NB4 (cell line): Measurements from ENCODE around the gene BRF1.
A peak's percentile ranks its signal among the peaks of the same experiment; 100 is the strongest.

Experiments
- DNase-seq: peaks from one replicate; pipeline ENCODE4 v3.0.0; 2010; ENCODE audit warnings: low read depth
- H3K4me3 ChIP-seq: one replicate; pipeline ENCODE4 v1.5.1; 2011; ENCODE audit warnings: mild to moderate bottlenecking, low read depth, low read length, moderate library complexity
- MYC ChIP-seq: IDR thresholded peaks from 2 replicates; pipeline ENCODE4 v1.6.1; 2011; ENCODE audit warnings: low read depth, low read length
- POLR2A ChIP-seq: IDR thresholded peaks from 2 replicates; pipeline ENCODE4 v1.6.1; 2011; ENCODE audit warnings: mild to moderate bottlenecking; ENCODE audit not compliant: insufficient read length; ENCODE audit errors: extremely low read depth
- TF ChIP-seq, protein P1 (sequence below): IDR thresholded peaks from one replicate; pipeline ENCODE4 v1.5.1; 2012; ENCODE audit warnings: low read depth, low read length
- TF ChIP-seq, protein P2 (sequence below): IDR thresholded peaks from 2 replicates; pipeline ENCODE4 v1.6.1; 2011; ENCODE audit warnings: low read depth, low read length

Gene BRF1

DNA sequence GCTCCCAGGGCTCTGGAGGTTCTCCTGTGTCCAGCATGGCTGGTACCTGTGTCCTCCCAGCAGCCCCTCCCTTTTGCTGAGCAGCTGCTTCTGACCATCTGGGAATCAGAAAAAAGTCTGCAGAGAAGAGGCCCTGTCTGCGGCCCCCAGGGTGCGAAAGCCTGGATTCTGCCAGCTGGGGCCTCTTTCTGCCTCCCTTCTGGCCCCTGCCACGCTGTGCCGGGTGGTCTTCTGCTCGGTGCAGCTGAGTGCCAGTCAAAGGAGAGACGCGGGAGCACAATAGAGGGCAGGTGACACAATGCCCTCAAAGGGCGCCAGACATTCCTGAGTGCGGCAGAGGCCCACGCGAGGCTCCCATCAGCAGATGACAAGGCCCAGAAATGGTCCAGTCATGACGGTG, 39.8 kb downstream of the BRF1 start:
- no peak overlapping the region for H3K4me3 ChIP-seq
- TF ChIP-seq MYC (no peak), POLR2A (no peak)
- TF ChIP-seq, protein P1, sequence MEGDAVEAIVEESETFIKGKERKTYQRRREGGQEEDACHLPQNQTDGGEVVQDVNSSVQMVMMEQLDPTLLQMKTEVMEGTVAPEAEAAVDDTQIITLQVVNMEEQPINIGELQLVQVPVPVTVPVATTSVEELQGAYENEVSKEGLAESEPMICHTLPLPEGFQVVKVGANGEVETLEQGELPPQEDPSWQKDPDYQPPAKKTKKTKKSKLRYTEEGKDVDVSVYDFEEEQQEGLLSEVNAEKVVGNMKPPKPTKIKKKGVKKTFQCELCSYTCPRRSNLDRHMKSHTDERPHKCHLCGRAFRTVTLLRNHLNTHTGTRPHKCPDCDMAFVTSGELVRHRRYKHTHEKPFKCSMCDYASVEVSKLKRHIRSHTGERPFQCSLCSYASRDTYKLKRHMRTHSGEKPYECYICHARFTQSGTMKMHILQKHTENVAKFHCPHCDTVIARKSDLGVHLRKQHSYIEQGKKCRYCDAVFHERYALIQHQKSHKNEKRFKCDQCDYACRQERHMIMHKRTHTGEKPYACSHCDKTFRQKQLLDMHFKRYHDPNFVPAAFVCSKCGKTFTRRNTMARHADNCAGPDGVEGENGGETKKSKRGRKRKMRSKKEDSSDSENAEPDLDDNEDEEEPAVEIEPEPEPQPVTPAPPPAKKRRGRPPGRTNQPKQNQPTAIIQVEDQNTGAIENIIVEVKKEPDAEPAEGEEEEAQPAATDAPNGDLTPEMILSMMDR = no peak
- TF ChIP-seq, protein P2, sequence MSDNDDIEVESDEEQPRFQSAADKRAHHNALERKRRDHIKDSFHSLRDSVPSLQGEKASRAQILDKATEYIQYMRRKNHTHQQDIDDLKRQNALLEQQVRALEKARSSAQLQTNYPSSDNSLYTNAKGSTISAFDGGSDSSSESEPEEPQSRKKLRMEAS = no peak
- no peak for DNase-seq

DNA sequence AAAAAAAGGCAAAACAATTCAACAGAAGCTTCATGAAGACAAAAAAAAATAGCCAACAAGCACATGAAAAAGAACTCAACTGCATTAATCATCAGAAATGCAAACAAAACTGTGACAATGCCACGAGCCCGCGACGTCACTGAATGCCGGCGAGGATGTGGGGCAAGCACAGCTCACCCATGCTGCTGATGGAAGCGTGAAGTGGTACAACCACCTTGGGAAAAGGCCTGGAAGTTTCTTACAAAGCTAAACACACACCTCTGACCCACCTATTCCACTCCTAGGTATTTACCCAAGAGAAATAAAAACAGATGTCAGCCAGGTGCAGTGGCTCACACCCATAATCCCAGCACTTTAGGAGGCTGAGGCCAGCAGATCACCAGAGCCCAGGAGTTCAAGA, 42.0 kb downstream of the BRF1 start:
- DNase-seq = no peak
- TF ChIP-seq, protein P2 = no peak
- no peak for TF ChIP-seq MYC
- TF ChIP-seq, protein P1 = no peak
- no peak for TF ChIP-seq POLR2A

DNA sequence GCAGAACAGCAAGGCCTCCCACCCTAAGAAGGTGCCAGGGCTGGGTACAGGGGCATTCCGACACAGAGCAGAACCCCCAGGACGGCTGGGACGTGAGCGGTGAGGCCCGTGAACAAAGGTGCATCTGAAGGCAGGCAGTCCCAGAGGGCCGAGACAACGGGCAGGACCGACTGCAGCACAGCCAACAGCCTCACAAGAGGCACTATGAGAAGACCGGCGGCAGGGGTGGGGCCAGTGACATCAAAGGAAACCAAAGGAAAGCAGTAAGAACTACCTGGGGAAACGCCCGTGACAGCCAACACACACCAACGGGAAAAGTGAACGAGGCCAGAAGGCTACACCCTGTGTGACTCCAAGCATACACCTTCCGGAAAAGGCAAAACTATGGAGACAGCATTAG, 43.3 kb downstream of the BRF1 start:
- TF ChIP-seq MYC (no peak), POLR2A (no peak)
- TF ChIP-seq, protein P2 = no peak
- TF ChIP-seq, protein P1 = no peak
- H3K4me3 ChIP-seq = no peak overlapping the region
- DNase-seq = no peak

More for the DNA sequence above, 42.0 kb downstream of the BRF1 start:
- no peak overlapping the region for H3K4me3 ChIP-seq

DNA sequence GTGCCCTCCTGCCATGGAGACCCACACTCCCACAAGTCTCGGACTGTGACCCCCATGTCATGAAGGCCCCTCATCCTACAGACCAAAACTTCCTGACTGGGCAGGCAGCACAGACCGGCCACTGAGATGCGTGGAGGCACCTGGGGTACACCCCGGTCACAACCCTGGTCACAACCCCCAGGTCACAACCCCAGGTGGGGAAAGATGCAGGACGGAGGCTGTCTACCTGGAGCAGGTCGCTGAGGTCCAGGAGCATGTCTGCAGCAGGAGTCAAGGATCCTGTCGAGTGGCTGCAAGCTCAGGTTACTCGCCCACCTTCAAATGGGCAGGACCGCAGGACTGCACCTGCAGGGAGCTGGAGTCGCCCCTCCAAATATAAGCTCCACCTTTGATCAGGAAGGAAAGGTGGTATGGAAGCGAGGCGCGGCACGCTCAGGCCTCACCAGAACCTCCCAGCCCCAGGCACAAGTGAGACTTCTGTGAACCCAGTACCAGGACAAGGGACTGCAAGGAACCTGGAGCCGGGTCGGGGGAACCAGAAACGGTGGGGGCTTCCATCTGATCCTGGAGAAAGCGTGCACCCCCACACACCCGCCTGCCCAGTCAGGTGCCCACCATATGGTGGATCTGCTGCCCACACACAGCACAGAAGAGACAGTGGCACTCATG, 44.4 kb downstream of the BRF1 start:
- no peak for DNase-seq
- TF ChIP-seq, protein P2 = no peak
- no peak for TF ChIP-seq POLR2A
- TF ChIP-seq, protein P1 = no peak
- no peak for TF ChIP-seq MYC
- no peak overlapping the region for H3K4me3 ChIP-seq

DNA sequence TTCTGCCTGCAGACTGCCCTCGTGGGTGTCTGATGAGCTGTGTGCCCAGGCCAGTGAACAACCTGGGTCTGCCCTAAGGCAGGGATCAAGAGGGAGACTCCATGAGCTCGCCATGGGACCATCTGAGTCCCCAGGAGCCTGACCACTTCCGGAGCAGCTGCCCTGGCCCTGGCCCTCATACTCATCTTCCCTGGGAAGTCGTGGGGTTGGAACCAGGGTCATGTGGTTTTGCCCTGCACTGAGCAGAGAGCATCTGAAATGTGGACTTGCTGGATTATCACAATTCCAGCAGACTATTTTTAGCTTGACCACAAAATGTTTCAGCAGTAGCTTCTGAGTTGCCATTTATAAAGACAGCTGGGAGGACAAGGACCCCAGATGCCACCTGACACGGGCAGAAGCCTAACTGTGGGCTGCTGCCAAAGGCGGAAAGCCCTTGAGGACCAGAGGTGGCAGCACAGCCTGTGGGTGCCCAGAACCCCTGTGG, 45.7 kb downstream of the BRF1 start:
- TF ChIP-seq MYC (no peak), POLR2A (no peak)
- TF ChIP-seq, protein P2 = no peak
- TF ChIP-seq, protein P1 = no peak
- DNase-seq = peak; percentile 45
- no peak overlapping the region for H3K4me3 ChIP-seq
